Mesendoderm (in vitro differentiated cells): Measurements from ENCODE around the gene PPP1R12B.
"Not testable (repeated sequence)": the region's sequence is repeated elsewhere in the genome, so short reads cannot be mapped to it uniquely, and the experiment has no call there.

Experiments
- DNase-seq: peaks from one replicate; pipeline ENCODE4 v3.0.0; 2013
- H2AK5ac ChIP-seq: 2 replicates; pipeline ENCODE4 v1.6.1; 2013; ENCODE audit warnings: low read length, inconsistent platforms
- H2BK120ac ChIP-seq: 2 replicates; pipeline ENCODE4 v1.6.1; 2013; ENCODE audit warnings: low read depth, mild to moderate bottlenecking, low read length, moderate library complexity, mixed read lengths
- H2BK15ac ChIP-seq: replicated peaks from 2 replicates; pipeline ENCODE4 v1.6.1; 2013; ENCODE audit warnings: low read depth, mild to moderate bottlenecking, moderate library complexity
- H2BK5ac ChIP-seq: 2 replicates; pipeline ENCODE4 v1.6.1; 2013; ENCODE audit warnings: low read length, inconsistent platforms
- H3K18ac ChIP-seq: 2 replicates; pipeline ENCODE4 v1.6.1; 2013; ENCODE audit warnings: mild to moderate bottlenecking, low read length, mixed read lengths
- H3K23ac ChIP-seq: one replicate; pipeline ENCODE4 v1.6.1; 2013; ENCODE audit warnings: low read length
- H3K27ac ChIP-seq: 2 replicates; pipeline ENCODE4 v1.5.1; 2013; ENCODE audit warnings: low read depth, mild to moderate bottlenecking, inconsistent platforms, low read length, moderate library complexity
- H3K27me3 ChIP-seq: 2 replicates; pipeline ENCODE4 v1.6.1; 2013; ENCODE audit warnings: low read length, control low read depth, mild to moderate bottlenecking, inconsistent platforms; ENCODE audit not compliant: insufficient read depth, poor library complexity
- H3K36me3 ChIP-seq: 2 replicates; pipeline ENCODE4 v1.6.1; 2013; ENCODE audit warnings: low read length, inconsistent platforms; ENCODE audit not compliant: control insufficient read depth, insufficient read depth
- H3K4ac ChIP-seq: one replicate; pipeline ENCODE4 v1.6.1; 2013; ENCODE audit warnings: low read depth, mild to moderate bottlenecking, low read length, moderate library complexity
- H3K4me1 ChIP-seq: 2 replicates; pipeline ENCODE4 v1.6.1; 2013; ENCODE audit warnings: low read depth, low read length, inconsistent platforms; ENCODE audit not compliant: control insufficient read depth
- H3K4me2 ChIP-seq: 2 replicates; pipeline ENCODE4 v1.6.1; 2013; ENCODE audit warnings: low read length
- H3K4me3 ChIP-seq: 2 replicates; pipeline ENCODE4 v1.5.1; 2013; ENCODE audit warnings: mild to moderate bottlenecking, low read length
- H3K56ac ChIP-seq: one replicate; pipeline ENCODE4 v1.6.1; 2013; ENCODE audit warnings: low read length
- H3K79me1 ChIP-seq: 2 replicates; pipeline ENCODE4 v1.6.1; 2013; ENCODE audit warnings: low read length, inconsistent platforms
- H3K79me2 ChIP-seq: 2 replicates; pipeline ENCODE4 v1.6.1; 2013; ENCODE audit warnings: mild to moderate bottlenecking, low read length; ENCODE audit not compliant: control insufficient read depth, insufficient read depth
- H3K9ac ChIP-seq: 2 replicates; pipeline ENCODE4 v1.6.1; 2013; ENCODE audit warnings: low read length, inconsistent platforms
- H4K5ac ChIP-seq: one replicate; pipeline ENCODE4 v1.6.1; 2013; ENCODE audit warnings: low read length
- H4K8ac ChIP-seq: one replicate; pipeline ENCODE4 v1.6.1; 2013; ENCODE audit warnings: low read depth, mild to moderate bottlenecking, control low read depth, low read length, moderate library complexity
- WGBS: extraction: QIAGEN DNeasy Blood & Tissue Kit; methylation state at CpG from one replicate; pipeline ENCODE4 v1.1.7; 2013; ENCODE audit warnings: low lambda C conversion rate, missing lambda C conversion rate; ENCODE audit not compliant: insufficient coverage; ENCODE audit errors: extremely low coverage; 5-methylcytosine and 5-hydroxymethylcytosine counted together

The PPP1R12B gene

GRCh38 chr1:202632241-202632640, 283.7 kb downstream of the PPP1R12B start:
- Histone ChIP-seq H4K5ac (no peak overlapping the region), H3K18ac (no peak overlapping the region), H4K8ac (no peak overlapping the region), H2BK5ac (no peak overlapping the region), H3K36me3 (no peaks in the 10 kb centered on the region), H3K27me3 (no peaks in the 10 kb centered on the region), H3K23ac (no peak overlapping the region), H3K4ac (no peak overlapping the region), H3K4me3 (no peak overlapping the region), H2BK120ac (no peak overlapping the region), H2BK15ac (no peak overlapping the region), H3K79me2 (no peaks in the 10 kb centered on the region), H3K4me1 (peaks cover 2% of the 10 kb centered on the region), H3K79me1 (no peaks in the 10 kb centered on the region), H3K9ac (no peak overlapping the region), H3K4me2 (no peak overlapping the region), H3K27ac (no peak overlapping the region), H3K56ac (no peak overlapping the region), H2AK5ac (no peak overlapping the region)
- no CpG with 5 or more reads among the region's 10 CpGs for WGBS
- no peak for DNase-seq

- H3K4ac ChIP-seq, H3K18ac ChIP-seq, H3K4me3 ChIP-seq, H3K9ac ChIP-seq, H3K79me1 ChIP-seq, H3K79me2 ChIP-seq, H2AK5ac ChIP-seq, H3K27me3 ChIP-seq, H3K4me1 ChIP-seq, H2BK5ac ChIP-seq, H2BK120ac ChIP-seq, H3K56ac ChIP-seq, H4K5ac ChIP-seq, DNase-seq, H3K4me2 ChIP-seq, H4K8ac ChIP-seq, H3K27ac ChIP-seq, H3K36me3 ChIP-seq, H3K23ac ChIP-seq, H2BK15ac ChIP-seq: not testable (repeated sequence)
- no CpG with 5 or more reads among the region's 3 CpGs for WGBS
Observed at GRCh38 chr1:202636171-202636570, 287.7 kb downstream of the PPP1R12B start.

GRCh38 chr1:202637321-202638018, 289.0 kb downstream of the PPP1R12B start:
- H3K36me3 ChIP-seq = not testable (repeated sequence)

GRCh38 chr1:202638019-202638700, 289.7 kb downstream of the PPP1R12B start:
- Histone ChIP-seq H3K79me2 (no peaks in the 10 kb centered on the region), H3K4ac (no peak overlapping the region), H3K27me3 (no peaks in the 10 kb centered on the region), H3K4me1 (peaks cover 3% of the 10 kb centered on the region), H3K4me2 (no peak overlapping the region), H3K27ac (peak overlapping the region; percentile 50), H2BK15ac (no peak overlapping the region), H3K4me3 (no peak overlapping the region), H3K9ac (no peak overlapping the region), H3K56ac (peak overlapping the region; percentile 70), H4K8ac (no peak overlapping the region), H3K18ac (peak overlapping the region; percentile 11), H3K79me1 (no peaks in the 10 kb centered on the region), H4K5ac (no peak overlapping the region), H2AK5ac (no peak overlapping the region), H2BK5ac (no peak overlapping the region), H3K36me3 (no peaks in the 10 kb centered on the region), H3K23ac (no peak overlapping the region), H2BK120ac (no peak overlapping the region)
- peak; percentile 63 for DNase-seq
- no CpG with 5 or more reads among the region's 7 CpGs for WGBS

More at GRCh38 chr1:202637321-202638018, 289.0 kb downstream of the PPP1R12B start:
- peak; percentile 34 for DNase-seq
- H4K5ac ChIP-seq, H3K23ac ChIP-seq, H3K4ac ChIP-seq, H2BK15ac ChIP-seq, H3K79me2 ChIP-seq, H3K9ac ChIP-seq, H3K56ac ChIP-seq, H4K8ac ChIP-seq, H3K4me2 ChIP-seq, H3K18ac ChIP-seq, H3K27ac ChIP-seq, H3K4me1 ChIP-seq, H3K4me3 ChIP-seq, H2BK5ac ChIP-seq, H2AK5ac ChIP-seq, H3K79me1 ChIP-seq, H2BK120ac ChIP-seq, H3K27me3 ChIP-seq: not testable (repeated sequence)
- WGBS = no CpG with 5 or more reads among the region's 16 CpGs

GRCh38 chr1:202638701-202639305, 290.3 kb downstream of the PPP1R12B start:
- not testable (repeated sequence) for H4K8ac ChIP-seq, H3K79me1 ChIP-seq, H3K9ac ChIP-seq, H3K4me1 ChIP-seq, H3K4me3 ChIP-seq, H2BK120ac ChIP-seq, H3K4me2 ChIP-seq, H3K27me3 ChIP-seq, H2BK5ac ChIP-seq, H4K5ac ChIP-seq, H2BK15ac ChIP-seq, H3K23ac ChIP-seq, H3K36me3 ChIP-seq, H2AK5ac ChIP-seq, H3K79me2 ChIP-seq, H3K4ac ChIP-seq
- Histone ChIP-seq H3K18ac (peak overlapping the region; percentile 11), H3K56ac (peak overlapping the region; percentile 70), H3K27ac (peak overlapping the region; percentile 50)
- DNase-seq = peak; percentile 24
- no CpG with 5 or more reads among the region's 9 CpGs for WGBS
